Fibroblast of lung (primary cell): ENCODE measurements around the gene RHBG. TPM values are rescaled to one million over a fixed set of nuclear protein-coding genes. Genes with fewer than 3 reads are reported as not detected.

Experiments used
- DNase-seq, 2 donors: peaks; one replicate each; pipeline versions ENCODE4 v3.0.0 to v3.0.0-alpha.2; 2010; ENCODE audit warnings: low read depth in 2 of 2
- H2AFZ ChIP-seq: 2 replicates; pipeline ENCODE4 v1.5.1; 2012; ENCODE audit warnings: low read length, control low read depth, inconsistent platforms
- H3K27ac ChIP-seq: 2 replicates; pipeline ENCODE4 v1.5.1; 2011; ENCODE audit warnings: low read length, control low read depth; ENCODE audit not compliant: insufficient read depth
- H3K27me3 ChIP-seq: 2 replicates; pipeline ENCODE4 v1.5.1; 2011; ENCODE audit warnings: mild to moderate bottlenecking, low read length; ENCODE audit not compliant: control insufficient read depth, insufficient read depth
- H3K36me3 ChIP-seq: 2 replicates; pipeline ENCODE4 v1.5.1; 2011; ENCODE audit warnings: low read length; ENCODE audit not compliant: control insufficient read depth, insufficient read depth
- H3K4me1 ChIP-seq: 2 replicates; pipeline ENCODE4 v1.5.1; 2011; ENCODE audit warnings: low read length; ENCODE audit not compliant: control insufficient read depth, insufficient read depth; ENCODE audit errors: extremely low read depth
- H3K4me2 ChIP-seq: 2 replicates; pipeline ENCODE4 v1.5.1; 2011; ENCODE audit warnings: low read length, control low read depth; ENCODE audit not compliant: insufficient read depth; ENCODE audit errors: extremely low read depth
- H3K4me3 ChIP-seq, 4 experiments: fragments of 200-600 bp in 1 of 4; sonication (generic) in 1 of 4; replicated peaks in 1 of 4; 2 replicates each; pipeline ENCODE4 v1.5.1; 2011 to 2016; ENCODE audit warnings: low read length in 4 of 4, low read depth in 3 of 4, mild to moderate bottlenecking in 3 of 4, control low read depth in 2 of 4, inconsistent platforms in 1 of 4, mixed read lengths in 1 of 4; ENCODE audit not compliant: insufficient read depth in 1 of 4; ENCODE audit errors: control extremely low read depth in 1 of 4
- H3K79me2 ChIP-seq: 2 replicates; pipeline ENCODE4 v1.5.1; 2012; ENCODE audit warnings: mild to moderate bottlenecking, low read length, inconsistent platforms; ENCODE audit not compliant: control insufficient read depth, insufficient read depth
- H3K9ac ChIP-seq: 2 replicates; pipeline ENCODE4 v1.5.1; 2011; ENCODE audit warnings: mild to moderate bottlenecking, low read length, control low read depth; ENCODE audit not compliant: insufficient read depth
- H3K9me3 ChIP-seq: 2 replicates; pipeline ENCODE4 v1.5.1; 2012; ENCODE audit warnings: low read depth, low read length; ENCODE audit not compliant: control insufficient read depth, insufficient read depth
- H4K20me1 ChIP-seq: 2 replicates; pipeline ENCODE4 v1.5.1; 2011; ENCODE audit warnings: low read length; ENCODE audit not compliant: control insufficient read depth, insufficient read depth; ENCODE audit errors: extremely low read depth
- EZH2 ChIP-seq: IDR thresholded peaks from 2 replicates; pipeline ENCODE4 v1.5.1; 2012; ENCODE audit warnings: low read length, control low read depth, mild to moderate bottlenecking; ENCODE audit errors: missing control alignments
- polyA plus RNA-seq, 2 donors: library from polyadenylated mRNA; depleted of rRNA in 1 of 2; stranded (reverse) in 1 of 2; unstranded in 1 of 2; fragments of >200 nt; gene quantifications; 2 replicates each; pipeline ENCODE4 v1.2.1, GENCODE V29; 2011 to 2012; ENCODE audit warnings: missing spikeins in 1 of 2
- total RNA-seq: library from RNA; depleted of rRNA; stranded (reverse); fragments of >200 nt; gene quantifications from 2 replicates; pipeline ENCODE4 v1.2.1, GENCODE V29; 2014
- TF ChIP-seq, protein P1 (sequence below), 2 donors: IDR thresholded peaks in 1 of 2; conservative IDR thresholded peaks in 1 of 2; 1 replicate in 1 of 2; 2 replicates in 1 of 2; pipeline ENCODE4 v1.5.1; 2011 to 2012; ENCODE audit warnings: low read length in 2 of 2, control low read depth in 1 of 2, inconsistent platforms in 1 of 2, low read depth in 1 of 2, mild to moderate bottlenecking in 1 of 2

The RHBG gene
- total and polyA plus RNA-seq, 2 donors (not counting 1 experiment from before 2014, with no cell fraction given): not detected

DNA sequence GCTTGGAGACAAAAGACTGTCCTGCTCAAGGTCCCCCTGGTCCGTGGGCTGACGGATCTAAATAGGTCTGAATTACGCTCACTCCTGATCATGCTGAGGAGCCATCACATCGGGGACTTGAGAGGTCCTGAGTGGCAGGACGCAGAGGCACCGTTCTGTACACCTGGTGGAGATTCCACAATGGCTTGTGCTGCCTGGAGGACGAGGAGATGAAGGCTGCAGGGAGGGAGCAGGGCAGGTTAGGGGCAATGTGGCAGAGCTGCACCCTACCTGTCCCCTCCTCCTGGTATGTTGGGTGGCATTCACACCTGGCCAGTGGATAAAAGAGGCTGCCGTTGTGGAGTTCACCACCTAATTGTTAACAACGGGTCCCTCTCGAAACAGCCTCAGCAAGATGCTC is 38.7 kb downstream of the RHBG start:
- H3K9me3 ChIP-seq: no peaks in the 10 kb centered on the region
- no peaks in the 10 kb centered on the region for H4K20me1 ChIP-seq
- no peaks in the 10 kb centered on the region for H3K79me2 ChIP-seq
- H3K36me3 ChIP-seq: no peaks in the 10 kb centered on the region
- peaks cover 29% of the 10 kb centered on the region for H3K27me3 ChIP-seq
- no peak for TF ChIP-seq EZH2
- TF ChIP-seq, protein P1, sequence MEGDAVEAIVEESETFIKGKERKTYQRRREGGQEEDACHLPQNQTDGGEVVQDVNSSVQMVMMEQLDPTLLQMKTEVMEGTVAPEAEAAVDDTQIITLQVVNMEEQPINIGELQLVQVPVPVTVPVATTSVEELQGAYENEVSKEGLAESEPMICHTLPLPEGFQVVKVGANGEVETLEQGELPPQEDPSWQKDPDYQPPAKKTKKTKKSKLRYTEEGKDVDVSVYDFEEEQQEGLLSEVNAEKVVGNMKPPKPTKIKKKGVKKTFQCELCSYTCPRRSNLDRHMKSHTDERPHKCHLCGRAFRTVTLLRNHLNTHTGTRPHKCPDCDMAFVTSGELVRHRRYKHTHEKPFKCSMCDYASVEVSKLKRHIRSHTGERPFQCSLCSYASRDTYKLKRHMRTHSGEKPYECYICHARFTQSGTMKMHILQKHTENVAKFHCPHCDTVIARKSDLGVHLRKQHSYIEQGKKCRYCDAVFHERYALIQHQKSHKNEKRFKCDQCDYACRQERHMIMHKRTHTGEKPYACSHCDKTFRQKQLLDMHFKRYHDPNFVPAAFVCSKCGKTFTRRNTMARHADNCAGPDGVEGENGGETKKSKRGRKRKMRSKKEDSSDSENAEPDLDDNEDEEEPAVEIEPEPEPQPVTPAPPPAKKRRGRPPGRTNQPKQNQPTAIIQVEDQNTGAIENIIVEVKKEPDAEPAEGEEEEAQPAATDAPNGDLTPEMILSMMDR (conservative IDR thresholded peaks at IDR 0.05 in 1 of 2, IDR thresholded peaks at IDR 0.05 in 1 of 2; ENCODE audit: low read depth in 1 of 2, low read length in 2 of 2): no peak
- no peaks in the 10 kb centered on the region for H3K4me1 ChIP-seq
- H3K9ac ChIP-seq: no peak overlapping the region
- H3K27ac ChIP-seq: no peak overlapping the region
- no peak for DNase-seq
- no peak overlapping the region for H3K4me3 ChIP-seq
- H2AFZ ChIP-seq: no peak overlapping the region
- no peak overlapping the region for H3K4me2 ChIP-seq

DNA sequence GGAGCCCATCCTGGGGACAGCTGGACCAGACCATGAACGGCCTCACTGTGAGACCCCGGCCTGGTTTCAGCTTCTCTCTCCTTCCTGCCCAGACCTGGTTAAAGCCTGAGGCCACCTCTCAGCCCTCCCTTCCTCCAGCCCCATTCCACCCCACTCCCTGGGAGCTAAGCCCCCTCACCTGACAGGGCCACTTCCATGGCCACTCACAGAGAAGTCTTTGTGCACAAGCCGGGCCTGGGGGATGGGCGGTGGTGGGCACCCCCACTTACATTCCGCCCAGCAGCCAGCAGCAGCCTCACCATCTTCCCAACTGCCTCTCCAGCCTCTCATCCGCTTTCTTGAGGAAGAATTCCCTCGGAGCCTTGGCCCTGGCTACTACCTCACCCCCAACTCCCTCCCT is 40.4 kb downstream of the RHBG start:
- no peaks in the 10 kb centered on the region for H3K79me2 ChIP-seq
- no peak overlapping the region for H3K4me3 ChIP-seq
- H3K4me2 ChIP-seq: no peak overlapping the region
- H2AFZ ChIP-seq: no peak overlapping the region
- peaks cover 25% of the 10 kb centered on the region for H3K27me3 ChIP-seq
- H3K4me1 ChIP-seq: no peaks in the 10 kb centered on the region
- no peaks in the 10 kb centered on the region for H4K20me1 ChIP-seq
- H3K9me3 ChIP-seq: no peaks in the 10 kb centered on the region
- no peak overlapping the region for H3K9ac ChIP-seq
- TF ChIP-seq, protein P1 (conservative IDR thresholded peaks at IDR 0.05 in 1 of 2, IDR thresholded peaks at IDR 0.05 in 1 of 2; ENCODE audit: low read depth in 1 of 2, low read length in 2 of 2): no peak
- no peak overlapping the region for H3K27ac ChIP-seq
- no peak for DNase-seq
- H3K36me3 ChIP-seq: no peaks in the 10 kb centered on the region

DNA sequence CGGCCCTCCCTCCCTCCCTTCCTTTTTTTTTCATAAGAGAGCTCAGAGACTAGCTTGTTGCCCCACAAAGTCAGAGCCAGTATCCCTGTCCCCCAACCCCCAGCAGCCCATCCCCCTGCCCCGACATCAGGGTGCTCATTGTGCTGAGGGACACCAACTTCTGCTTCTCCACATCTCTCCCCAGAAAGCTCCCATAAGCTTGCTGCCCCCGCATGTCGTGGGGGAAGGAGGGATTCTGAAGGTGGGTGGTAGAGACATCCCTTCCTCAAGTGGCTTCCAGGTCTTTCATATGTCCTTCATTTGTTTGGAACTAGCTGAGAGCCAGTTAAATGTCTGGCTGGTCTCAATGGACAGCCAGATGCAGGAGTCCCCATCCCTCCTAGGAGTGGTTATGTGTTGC is 41.2 kb downstream of the RHBG start:
- TF ChIP-seq EZH2: no peak

More for the DNA sequence above, 41.2 kb downstream of the RHBG start:
- H3K4me3 ChIP-seq: no peak overlapping the region
- peaks cover 21% of the 10 kb centered on the region for H3K27me3 ChIP-seq
- H3K27ac ChIP-seq: no peak overlapping the region
- no peak overlapping the region for H3K9ac ChIP-seq
- no peaks in the 10 kb centered on the region for H3K36me3 ChIP-seq
- no peaks in the 10 kb centered on the region for H3K9me3 ChIP-seq
- H3K4me1 ChIP-seq: no peaks in the 10 kb centered on the region
- DNase-seq: no peak
- H4K20me1 ChIP-seq: no peaks in the 10 kb centered on the region
- H3K79me2 ChIP-seq: no peaks in the 10 kb centered on the region
- no peak overlapping the region for H3K4me2 ChIP-seq
- H2AFZ ChIP-seq: no peak overlapping the region
